SKM-1 (cell line): ENCODE measurements around the gene IGF1R.
A peak's percentile ranks its signal among the peaks of the same experiment; 100 is the strongest.
"Not testable (repeated sequence)": the region's sequence is repeated elsewhere in the genome, so short reads cannot be mapped to it uniquely, and the experiment has no call there.

ENCODE experiments used
- DNase-seq: peaks from one replicate; lab custom pipeline; 2025; ENCODE audit not compliant: unreplicated experiment; lab: John Stamatoyannopoulos, UW

The IGF1R gene

DNA sequence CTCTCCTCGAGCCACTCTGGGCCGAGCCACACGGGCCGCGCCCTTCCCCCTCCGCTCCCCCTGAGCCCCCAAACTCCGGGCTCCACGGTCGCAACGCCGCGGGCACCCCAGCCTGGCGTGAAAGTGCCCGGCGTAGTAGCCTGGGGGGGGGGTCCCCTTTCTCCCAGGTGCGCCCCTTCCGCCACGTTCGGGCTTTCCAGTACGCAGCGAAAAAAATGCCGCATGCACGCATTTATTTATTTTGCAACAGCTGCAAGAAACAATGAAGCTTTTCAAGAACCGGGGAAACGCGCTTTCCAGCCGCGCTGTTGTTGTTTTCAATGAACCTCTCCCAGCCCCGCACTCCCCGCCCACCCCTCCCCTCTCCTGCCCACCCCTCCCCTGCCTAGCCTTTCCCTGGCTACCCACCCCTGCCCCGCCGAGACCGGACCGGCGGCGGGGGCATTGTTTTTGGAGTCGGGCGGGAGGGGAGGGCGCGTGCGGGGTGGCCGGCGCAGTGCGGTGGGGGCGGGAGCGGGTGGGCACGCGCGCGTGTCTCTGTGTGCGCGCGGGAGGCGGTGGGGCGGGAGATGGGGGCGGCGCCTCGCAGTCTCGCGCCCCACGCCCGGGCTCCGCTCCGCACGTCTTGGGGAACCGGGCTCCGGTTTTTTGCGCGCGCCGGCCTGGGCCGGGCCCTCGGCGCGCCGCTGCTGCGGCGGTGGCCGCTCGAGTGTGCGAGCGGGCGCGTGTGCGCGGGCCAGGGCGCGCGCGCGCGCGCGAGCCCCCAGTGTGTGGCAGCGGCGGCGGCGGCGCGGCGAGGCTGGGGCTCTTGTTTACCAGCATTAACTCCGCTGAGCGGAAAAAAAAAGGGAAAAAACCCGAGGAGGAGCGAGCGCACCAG lies at the start of gene IGF1R:
Gene IGF1R (plus strand): TSS at position 766 of the 880 bp plus-strand sequence. CDS start 1,043 bp downstream, outside the sequence.
- DNase-seq: peak; percentile 79

DNA sequence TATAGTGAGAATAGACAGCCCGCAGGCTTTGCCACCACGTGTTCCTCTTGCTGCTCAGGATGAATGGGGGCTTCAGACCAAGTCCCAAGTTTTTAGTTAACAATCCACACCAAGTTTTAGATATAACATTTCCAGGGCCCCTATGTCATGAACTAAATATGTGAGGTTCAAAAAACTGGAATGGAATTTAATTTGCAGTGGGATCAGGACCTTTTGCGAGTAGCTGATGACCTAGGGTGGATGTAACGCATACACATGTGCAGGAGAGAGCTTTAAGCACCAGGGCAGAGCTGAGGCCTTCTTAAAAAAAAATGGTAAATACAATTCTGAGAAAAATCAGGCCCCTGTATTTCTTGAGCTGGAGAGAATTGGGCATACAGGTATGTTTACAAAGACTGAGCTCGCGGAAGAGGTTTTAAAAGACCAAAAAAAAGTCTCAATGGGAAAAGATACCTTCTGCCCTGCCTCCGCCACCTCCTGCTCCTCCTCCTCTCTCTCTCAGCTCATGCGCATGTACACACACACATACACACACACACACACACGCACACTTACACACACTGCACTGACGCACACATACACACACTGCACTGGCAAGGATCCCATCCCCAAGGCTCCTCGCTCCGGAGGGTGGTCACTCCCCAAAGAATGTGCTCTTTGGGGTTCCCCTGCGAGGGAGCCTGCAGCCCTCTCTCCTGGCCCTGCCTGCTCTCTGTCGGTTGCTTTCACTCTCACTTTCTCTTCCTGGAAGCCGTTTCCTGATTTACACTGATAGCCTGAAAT lies 48.2 kb upstream of the IGF1R start:
- no peak for DNase-seq

DNA sequence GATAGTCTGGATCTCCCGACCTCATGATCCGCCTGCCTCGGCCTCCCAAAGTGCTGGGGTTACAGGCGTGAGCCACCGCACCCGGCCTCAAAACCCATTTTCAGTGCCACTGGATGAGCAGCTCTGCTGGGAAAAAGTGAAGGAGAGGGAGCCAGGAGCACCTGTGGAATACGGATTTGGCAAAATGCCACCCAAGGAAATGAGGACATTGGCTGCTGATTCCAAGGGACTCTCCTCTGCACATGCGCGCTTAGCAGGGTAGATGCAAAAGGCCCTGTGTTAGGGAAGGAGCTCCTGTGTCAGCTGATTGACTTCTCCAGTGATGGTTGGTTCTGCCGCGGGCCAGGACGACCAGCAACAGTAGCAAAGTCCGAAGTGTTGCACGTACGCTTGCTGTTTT lies 43.4 kb upstream of the IGF1R start:
- DNase-seq: no peak

DNA sequence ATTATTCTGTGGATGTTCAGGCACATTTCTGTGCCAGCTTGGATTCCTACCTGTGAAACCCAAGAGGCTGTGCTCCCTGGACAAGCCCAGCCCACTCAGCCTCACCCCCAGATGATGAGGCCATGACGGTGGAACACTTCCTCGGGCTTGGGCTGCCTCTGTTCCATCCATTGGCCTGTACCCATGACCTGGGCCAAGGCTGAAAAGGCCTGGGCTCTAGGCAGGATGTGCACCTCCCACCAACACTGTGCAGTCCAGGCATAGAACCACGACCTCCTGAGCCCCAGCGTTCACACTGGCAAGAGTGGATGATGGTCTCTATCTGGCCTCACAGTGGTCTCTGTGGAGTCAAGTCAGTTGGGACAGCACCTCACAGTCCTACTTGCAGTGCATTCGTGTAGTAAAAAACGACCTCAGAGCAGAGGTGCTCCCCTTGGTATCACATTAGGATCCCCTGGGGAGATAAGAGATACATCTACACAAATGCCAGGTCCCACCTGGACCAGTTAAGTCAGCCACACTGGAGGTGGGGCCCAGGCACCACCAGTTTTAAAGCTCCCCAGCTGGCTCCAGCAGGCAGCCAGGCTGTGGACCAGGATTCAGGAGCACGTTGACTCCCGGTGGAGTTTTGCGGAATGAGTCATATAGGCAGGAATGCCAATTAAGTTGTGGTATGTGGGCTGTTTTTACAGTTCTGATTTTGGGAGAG lies 39.0 kb upstream of the IGF1R start:
- no peak for DNase-seq

DNA sequence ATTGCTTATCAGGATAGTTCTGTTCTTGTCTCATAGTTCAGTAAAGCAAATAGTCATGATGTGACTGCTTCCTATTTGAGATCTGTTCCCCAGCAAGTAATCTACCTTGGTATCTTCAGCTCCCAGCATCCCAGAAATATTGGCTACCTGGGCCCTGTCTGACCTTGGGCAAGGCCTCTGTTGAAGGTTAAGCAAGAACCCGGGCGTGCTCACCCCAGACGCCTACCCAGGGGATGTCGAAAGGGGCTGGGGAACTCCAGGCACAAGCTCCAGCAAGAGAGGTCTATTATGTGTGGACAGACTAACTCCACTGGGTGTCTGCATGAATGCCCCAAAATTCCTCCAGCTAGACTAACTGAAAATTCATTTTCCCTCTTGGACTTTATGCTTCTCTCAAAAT lies 37.3 kb upstream of the IGF1R start:
- DNase-seq: peak; percentile 12

DNA sequence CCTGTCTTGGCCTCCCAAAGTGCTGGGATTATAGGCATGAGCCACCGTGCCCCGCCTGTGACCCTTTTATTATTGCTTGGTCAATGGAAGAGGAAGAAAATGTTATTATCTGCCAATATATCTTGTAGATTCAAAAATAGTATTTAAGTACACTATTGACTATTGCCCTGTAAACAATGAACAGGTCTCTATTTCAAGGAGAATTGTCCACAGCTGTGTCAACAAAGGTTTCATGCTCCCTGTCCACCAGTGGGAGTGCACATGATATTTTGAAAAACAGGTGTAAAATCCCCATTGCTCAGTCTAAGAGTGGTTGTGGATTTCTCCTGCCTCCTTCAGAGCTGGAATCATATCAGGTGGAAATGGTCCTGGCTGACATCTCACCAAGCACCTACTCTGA lies 36.5 kb upstream of the IGF1R start:
- no peak for DNase-seq

DNA sequence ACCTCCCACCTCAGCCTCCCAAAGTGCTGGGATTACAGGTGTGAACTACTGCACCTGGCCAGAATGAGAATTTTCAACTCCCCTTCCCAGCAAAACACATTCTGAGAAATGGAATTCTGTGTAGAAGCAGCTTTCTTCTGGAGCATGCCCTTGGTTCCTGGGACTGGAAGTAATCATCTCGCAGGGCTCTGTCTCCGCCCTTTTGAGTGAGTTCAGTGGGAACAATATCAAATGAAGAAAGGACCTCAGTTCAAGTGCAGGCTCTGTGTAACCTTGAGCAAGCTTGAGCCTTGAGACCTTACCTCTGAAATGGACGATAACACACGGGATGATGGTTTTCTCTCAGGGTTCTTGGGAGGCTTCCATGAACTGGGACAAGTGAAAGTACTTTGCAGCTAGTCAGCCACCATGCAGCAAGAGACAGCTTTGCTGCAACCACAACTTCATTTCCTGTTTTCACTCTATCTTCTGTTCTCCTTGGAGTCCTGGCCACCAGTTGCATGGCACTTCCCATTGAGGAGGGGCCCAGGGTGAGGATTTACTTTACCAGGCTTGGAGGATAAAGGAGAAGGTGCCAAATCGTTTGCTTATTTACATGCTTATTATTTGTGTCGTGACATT lies 35.7 kb upstream of the IGF1R start:
- peak; percentile 55 for DNase-seq

DNA sequence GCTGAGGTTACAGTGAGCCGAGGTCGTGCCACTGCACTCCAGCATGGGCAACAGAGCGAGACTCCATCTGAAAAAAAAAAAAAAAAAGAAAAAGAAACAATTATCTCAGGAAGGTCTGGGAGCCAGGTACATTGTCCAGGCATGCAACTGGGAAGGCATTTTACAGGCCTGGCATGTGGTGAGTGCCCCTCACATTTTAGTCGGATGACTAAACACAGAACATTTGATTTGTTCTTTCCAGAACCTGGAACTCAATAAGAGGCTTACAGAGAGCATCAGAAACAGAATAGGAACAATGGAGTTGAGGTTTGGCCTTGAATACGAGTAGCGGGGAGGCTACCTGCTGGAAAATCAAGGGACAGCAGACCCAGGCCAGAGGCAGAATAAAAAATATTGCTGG lies 33.7 kb upstream of the IGF1R start:
- DNase-seq: no peak

DNA sequence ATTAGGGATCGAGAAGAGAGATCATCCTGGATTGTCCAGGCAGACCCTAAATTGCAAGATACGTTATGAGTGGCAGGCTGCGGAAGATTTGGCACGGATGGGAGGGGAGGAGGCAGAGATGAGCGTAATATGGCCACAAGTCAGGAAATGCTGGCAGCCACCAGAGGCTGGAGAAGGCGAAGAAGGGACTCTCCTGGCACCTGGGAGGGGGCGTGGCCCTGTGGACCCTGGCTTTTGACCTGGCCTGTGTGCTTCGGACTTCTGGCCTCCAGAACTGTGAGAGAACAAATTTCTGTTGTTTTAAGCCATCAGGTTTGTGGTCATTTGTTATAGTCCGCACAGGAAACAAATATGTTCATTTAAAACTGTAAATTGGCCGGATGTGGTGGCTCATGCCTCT lies 31.9 kb upstream of the IGF1R start:
- DNase-seq: no peak

DNA sequence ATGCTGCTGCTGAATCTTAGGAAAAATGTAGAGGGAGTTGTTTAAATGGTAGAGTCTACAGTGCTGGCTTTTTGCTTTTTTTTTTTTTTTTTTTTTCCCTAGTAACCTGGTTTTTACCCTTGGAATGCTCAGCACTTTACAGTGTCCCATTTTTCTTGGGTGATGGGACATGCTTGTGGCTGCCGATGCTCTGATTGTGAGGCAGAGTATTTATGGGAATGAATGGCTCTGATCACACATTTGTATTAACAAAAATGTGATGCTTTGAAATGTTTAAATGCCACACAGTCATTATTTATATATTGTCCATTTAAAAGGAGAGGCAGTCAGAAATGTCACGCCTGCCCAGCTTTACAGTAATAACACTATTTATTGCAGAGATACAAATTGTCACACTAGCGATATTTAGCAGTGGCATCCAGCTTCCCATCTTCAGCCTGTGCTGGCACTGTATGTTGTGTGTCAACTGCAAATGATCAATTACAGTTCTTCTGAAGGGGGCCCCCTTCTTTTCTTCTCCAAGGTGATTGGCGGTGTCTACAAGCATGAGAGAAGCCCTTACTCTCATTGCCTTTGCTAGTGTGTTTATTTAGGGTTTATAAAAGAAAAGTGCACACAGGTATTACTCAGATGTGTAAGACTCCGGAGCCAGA lies 30.9 kb upstream of the IGF1R start:
- DNase-seq: no peak

DNA sequence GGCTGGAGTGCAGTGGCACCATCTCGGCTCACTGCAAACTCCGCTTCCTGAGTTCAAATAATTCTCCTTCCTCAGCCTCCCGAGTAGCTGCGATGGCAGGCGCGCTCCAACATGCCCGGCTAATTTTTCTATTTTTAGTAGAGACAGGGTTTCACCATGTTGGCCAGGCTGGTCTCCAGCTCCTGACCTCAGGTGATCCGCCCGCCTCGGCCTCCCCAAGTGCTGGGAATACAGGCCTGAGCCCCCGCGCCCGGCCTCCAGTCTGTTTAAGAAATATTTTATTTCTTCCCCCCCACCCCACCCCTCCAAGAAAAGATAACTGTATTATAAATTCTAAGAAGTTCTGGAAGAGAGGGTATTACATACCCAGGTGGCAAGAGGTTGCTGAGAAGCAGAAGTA lies 29.8 kb upstream of the IGF1R start:
- not testable (repeated sequence) for DNase-seq

DNA sequence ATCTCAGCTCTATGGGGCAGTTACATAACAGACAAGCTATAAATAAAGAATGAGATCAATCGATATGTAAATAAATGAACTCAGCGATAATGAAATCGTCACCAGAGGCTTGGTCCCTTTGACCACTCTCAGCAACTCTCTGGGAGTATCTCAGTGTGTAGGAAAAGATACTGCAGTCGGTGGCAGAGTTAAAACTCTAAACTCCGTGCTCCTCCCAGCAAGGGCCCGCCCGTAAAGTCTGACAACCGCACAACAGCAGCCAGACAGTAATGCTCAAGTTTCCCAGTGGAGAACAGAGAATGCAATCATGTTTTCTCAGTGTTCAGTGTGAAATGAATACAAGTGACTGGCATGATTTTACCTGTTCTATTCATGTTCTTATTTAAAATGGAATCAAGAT lies 28.3 kb upstream of the IGF1R start:
- DNase-seq: no peak

DNA sequence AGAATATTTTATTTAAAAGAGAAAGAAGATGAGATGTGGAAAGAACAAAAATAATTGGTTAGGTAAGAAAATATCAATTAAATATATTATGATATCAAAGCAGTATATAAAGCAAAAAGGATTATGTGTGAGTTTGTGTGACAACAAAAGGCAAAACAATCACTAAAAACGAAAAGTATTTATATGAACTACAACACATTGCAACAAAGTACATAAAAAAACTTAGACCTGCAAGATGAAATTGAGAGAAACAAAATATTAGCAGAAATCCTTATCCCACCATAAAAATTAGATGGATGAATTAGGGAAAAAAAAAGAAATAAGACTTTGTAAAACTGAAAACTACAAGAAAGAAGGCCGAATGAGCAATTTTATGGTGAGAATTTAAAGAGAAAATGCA lies 27.3 kb upstream of the IGF1R start:
- no peak for DNase-seq

DNA sequence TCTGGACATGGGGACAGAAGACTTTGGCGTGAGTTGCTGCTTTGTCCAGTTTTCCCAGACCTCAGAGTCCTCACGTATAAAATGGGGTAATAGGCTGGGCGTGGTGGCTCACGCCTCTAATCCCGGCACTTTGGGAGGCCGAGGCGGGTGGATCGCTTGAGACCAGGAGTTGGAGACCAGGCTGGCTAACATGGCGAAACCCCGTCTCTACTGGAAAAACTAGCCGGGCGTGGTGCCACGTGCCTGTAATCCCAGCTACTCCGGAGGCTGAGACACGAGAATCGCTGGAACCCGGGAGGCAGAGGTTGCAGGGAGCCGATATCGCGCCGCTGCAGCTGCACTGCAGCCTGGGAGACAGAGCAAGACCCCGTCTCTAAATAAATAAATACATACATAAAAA lies 22.7 kb upstream of the IGF1R start:
- no peak for DNase-seq

DNA sequence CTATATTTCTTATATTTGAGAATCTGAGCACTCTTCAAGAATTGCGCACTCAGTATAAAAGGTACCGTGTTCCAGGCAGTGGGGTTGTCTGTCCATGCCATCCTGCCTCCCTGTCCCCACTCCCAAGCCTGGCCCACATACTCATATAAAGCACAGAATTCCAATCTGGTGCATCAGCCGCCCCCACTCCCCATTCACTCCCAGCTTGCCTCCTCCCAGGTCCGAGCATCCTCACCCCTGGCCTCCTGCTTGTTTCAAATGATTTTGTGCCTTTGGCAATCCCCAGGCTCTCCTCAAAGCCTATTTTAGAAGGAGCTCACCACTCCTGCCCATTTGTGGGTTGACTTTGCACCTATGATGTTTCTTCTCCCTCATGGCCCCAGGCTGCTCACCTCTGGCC lies 22.2 kb upstream of the IGF1R start:
- DNase-seq: no peak

DNA sequence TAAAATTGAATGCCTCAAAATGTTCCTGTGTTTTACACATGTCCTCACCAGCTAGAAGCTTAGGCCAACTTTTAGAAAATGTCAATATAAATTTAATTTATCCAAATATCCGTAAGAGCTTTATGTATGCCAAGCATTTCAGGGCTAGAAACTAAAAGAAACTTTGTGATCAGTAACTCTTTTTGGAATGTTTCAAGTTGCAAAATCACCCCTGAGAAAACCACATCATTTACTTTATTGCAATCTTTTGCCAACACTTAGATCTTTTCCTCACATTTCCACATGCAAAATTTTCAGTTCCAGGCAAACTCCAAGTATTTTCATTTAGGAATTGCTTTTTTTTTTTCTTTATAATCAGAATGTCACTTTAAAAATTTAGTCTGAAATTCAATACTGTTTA lies 20.1 kb upstream of the IGF1R start:
- no peak for DNase-seq

DNA sequence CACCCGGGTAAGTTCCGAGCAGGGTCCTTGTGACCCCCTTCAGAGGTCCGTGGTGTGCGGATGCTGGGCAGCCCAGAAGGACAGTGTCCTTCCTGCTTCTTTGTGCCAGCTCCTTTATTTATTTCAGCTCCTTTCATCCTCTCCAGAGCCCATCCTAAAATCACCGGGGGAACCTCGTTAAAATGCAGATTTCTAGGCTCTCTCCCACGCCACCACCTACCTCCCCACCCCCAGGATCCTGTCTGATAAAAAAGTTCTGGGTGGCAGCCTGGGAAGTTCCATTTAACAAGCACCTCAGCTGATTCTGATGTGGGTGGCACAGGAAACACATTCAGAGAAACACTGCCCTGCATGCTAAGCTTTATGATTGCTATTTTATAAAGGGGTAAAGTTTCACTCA lies 12.5 kb upstream of the IGF1R start:
- no peak for DNase-seq

DNA sequence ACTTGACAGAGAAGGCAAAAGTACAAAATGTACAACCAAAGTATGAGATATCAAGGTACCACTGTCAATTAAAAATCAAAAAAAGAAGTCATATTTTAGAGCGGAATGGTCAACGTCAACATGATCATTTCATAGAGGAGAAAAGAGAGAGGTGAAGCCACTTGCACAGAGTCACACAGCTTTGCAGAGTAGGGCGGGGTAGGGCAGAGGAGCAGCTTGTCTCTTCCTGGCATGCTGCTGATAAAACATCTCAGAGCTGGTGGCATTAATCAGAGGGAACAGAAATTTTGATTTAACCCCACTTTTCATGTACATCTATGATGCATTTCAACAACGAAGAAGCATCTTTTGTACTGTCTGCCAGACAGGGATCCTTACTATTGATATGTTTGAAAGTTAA lies 5.2 kb upstream of the IGF1R start:
- no peak for DNase-seq

DNA sequence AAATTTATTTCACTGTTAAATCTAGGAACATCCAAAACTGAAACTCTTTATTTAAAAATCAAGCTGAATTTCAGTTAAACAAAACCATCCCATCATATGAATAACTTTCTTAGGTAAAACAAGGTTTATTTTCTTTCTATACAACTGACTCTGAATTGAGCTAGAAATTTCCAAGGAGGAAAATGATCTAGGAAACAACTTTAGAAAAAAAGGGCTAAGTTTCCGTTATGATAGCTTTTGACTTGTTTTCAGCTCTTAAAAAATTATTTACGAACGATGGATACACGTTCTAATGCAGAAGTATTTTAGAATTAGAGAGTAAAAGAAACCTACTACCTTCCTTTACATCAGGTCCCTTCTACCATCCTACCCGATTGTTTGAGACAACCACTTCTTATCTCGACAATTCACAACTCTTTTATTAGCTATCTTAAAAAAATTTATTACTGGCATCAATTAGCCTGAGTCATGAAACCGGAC lies 1.8 kb upstream of the IGF1R start:
- no peak for DNase-seq

DNA sequence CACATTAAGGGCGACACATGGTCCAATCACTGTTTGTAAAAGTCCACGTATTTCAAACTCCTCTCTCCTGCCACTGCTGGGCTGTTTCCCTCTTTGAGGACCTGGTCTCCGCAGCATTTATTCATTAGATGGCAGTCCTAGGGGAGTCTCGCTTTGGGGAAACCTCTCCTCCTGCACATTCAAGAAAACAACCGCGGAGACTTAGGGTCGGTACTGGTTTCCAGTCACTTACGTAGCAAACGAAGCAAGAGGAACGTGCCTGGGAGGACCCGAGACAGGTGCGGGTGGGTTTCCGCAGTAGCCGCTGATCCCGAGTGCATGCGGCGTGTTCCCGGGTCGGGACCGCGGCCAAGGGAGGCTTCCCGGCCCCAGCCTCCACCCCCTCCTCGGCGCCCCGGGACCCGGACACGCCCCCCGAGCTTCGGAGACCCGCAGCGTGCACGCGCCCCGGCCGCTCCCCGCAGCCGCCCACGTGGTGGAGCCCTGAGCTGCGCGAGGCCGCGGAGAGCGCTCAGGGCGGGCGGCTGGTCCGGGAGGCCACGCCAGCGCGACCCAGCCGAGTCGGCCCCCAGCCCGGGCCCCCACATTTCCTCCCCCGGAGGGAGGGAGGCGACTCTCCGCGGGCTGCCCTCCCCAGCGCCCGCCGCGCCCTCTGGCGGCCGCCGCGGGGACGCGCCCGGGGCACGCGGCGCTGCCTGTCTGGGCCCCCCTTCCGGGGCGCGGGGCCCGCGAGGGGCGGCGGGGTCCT lies 1.1 kb upstream of the IGF1R start:
- DNase-seq: peak; percentile 87
